A673 (cell line): ENCODE results near the gene LAMA3. TPM values are rescaled to one million over a fixed set of nuclear protein-coding genes. Genes with fewer than 3 reads are reported as not detected.

Experiments used
- BruUV-seq: library from RNA; stranded (reverse); fragments of 400-500 nt; replicated peaks from 2 replicates; lab custom pipeline; 2021; lab: Mats Ljungman, UMichigan
- CTCF ChIA-PET: fragments of 300-600 bp; sonication (Branson Sonifier 250); formaldehyde crosslinking; loops from one replicate; lab custom pipeline; 2022; ENCODE audit warnings: antibody characterized with exemption; lab: Charles Lee
- POLR2A ChIA-PET: fragments of 300-600 bp; sonication (Branson Sonifier 250); formaldehyde crosslinking; loops from one replicate; lab custom pipeline; 2022; ENCODE audit warnings: antibody characterized with exemption; ENCODE audit not compliant: low non-redundant PET; lab: Charles Lee
- DNase-seq: peaks from one replicate; pipeline ENCODE4 v3.0.0-alpha.2; 2015; ENCODE audit warnings: low spot score
- H3K27ac ChIP-seq: fragments of 200-600 bp; sonication (generic); 2 replicates; pipeline ENCODE4 v1.5.1; 2016; ENCODE audit warnings: mixed run types, low read depth, mild to moderate bottlenecking, mixed read lengths, antibody characterized with exemption, low read length; ENCODE audit not compliant: poor library complexity, severe bottlenecking
- H3K27me3 ChIP-seq: fragments of 200-600 bp; sonication (generic); replicated peaks from 2 replicates; pipeline ENCODE4 v1.6.1; 2017; ENCODE audit warnings: mixed run types, low read depth, mild to moderate bottlenecking, mixed read lengths, antibody characterized with exemption, low read length; ENCODE audit not compliant: insufficient read depth, poor library complexity
- H3K36me3 ChIP-seq: fragments of 200-600 bp; sonication (generic); 2 replicates; pipeline ENCODE4 v1.6.1; 2016; ENCODE audit warnings: mixed run types, mild to moderate bottlenecking, mixed read lengths, antibody characterized with exemption, low read length; ENCODE audit not compliant: insufficient read depth, poor library complexity, severe bottlenecking
- H3K4me1 ChIP-seq: fragments of 200-600 bp; sonication (generic); 2 replicates; pipeline ENCODE4 v1.6.1; 2017; ENCODE audit warnings: mixed run types, mild to moderate bottlenecking, mixed read lengths, antibody characterized with exemption, low read length; ENCODE audit not compliant: insufficient read depth, poor library complexity, severe bottlenecking
- H3K4me3 ChIP-seq: fragments of 200-600 bp; sonication (generic); 2 replicates; pipeline ENCODE4 v1.5.1; 2016; ENCODE audit warnings: low read depth, mixed run types, mild to moderate bottlenecking, mixed read lengths, low read length; ENCODE audit not compliant: poor library complexity, severe bottlenecking
- H3K9me3 ChIP-seq: fragments of 200-600 bp; sonication (generic); 2 replicates; pipeline ENCODE4 v1.6.1; 2016; ENCODE audit warnings: mixed run types, low read depth, mild to moderate bottlenecking, mixed read lengths, antibody characterized with exemption, low read length; ENCODE audit not compliant: poor library complexity, severe bottlenecking
- EZH2 ChIP-seq: fragments of 200-600 bp; sonication (generic); IDR thresholded peaks from 2 replicates; pipeline ENCODE4 v1.6.1; 2017; ENCODE audit warnings: borderline replicate concordance, low read depth, mild to moderate bottlenecking, mixed read lengths, antibody characterized with exemption, low read length; ENCODE audit not compliant: poor library complexity, severe bottlenecking
- intact Hi-C: fragments of 100-400 bp; cut with micrococcal nuclease; formaldehyde crosslinking; loops from one replicate; pipeline ENCODE4 v1.10.0; 2022; ENCODE audit not compliant: unreplicated experiment
- total RNA-seq: library from RNA; stranded (reverse); gene quantifications from 2 replicates; pipeline ENCODE4 v1.2.3, GENCODE V29; 2021
- TF ChIP-seq, protein P1 (sequence below): fragments of 300-800, 200-600 bp; sonication (generic); conservative IDR thresholded peaks from 2 replicates; pipeline ENCODE4 v1.5.1; 2017; ENCODE audit warnings: low read depth, mild to moderate bottlenecking, antibody characterized with exemption, low read length, moderate library complexity, mixed read lengths

Gene LAMA3
- total RNA-seq, 1 experiment from 2014 or later: 2.7 TPM

DNA sequence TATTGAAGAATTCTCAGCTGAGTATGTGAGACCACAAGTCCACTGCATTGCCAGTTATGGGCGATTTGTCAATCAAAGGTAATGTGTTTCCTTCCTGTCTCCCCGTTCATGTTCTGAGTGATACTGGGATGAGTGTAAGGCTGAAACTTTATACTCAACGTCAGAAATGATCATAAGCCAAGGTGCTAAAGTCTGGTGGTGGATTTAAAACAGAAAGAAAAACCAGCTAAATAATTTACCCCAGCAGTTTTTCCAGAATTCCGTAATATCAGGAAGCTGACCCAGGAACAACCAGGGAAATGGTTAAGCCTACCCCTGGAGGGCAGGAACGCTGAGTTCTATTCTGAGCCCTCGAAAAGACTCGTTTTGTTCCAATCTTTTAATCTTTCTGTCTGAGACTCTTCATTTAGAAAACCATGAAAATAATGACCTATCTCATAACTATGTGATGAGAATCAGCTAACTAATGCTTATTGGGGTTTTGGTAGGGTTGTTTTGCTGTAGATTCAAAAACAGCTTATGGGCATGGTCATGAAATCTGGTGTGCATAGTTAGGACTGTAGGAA is 149.6 kb downstream of the LAMA3 start:
- Histone ChIP-seq H3K9me3 (no peaks in the 10 kb centered on the region), H3K27ac (no peak overlapping the region), H3K4me3 (no peak overlapping the region), H3K4me1 (peaks cover 3% of the 10 kb centered on the region), H3K36me3 (no peaks in the 10 kb centered on the region), H3K27me3 (no peaks in the 10 kb centered on the region)
- no peak for DNase-seq
- ChIA-PET POLR2A (no interaction called here), CTCF (no interaction called here)
- no TSS peak for BruUV-seq
- TF ChIP-seq, protein P1, sequence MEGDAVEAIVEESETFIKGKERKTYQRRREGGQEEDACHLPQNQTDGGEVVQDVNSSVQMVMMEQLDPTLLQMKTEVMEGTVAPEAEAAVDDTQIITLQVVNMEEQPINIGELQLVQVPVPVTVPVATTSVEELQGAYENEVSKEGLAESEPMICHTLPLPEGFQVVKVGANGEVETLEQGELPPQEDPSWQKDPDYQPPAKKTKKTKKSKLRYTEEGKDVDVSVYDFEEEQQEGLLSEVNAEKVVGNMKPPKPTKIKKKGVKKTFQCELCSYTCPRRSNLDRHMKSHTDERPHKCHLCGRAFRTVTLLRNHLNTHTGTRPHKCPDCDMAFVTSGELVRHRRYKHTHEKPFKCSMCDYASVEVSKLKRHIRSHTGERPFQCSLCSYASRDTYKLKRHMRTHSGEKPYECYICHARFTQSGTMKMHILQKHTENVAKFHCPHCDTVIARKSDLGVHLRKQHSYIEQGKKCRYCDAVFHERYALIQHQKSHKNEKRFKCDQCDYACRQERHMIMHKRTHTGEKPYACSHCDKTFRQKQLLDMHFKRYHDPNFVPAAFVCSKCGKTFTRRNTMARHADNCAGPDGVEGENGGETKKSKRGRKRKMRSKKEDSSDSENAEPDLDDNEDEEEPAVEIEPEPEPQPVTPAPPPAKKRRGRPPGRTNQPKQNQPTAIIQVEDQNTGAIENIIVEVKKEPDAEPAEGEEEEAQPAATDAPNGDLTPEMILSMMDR: no peak
- no peak for TF ChIP-seq EZH2
- intact Hi-C loops: no loop called here

- no peak overlapping the region for H3K27ac ChIP-seq
- BruUV-seq: no TSS peak
- H3K36me3 ChIP-seq: no peaks in the 10 kb centered on the region
- intact Hi-C loops: no loop called here
- no peak overlapping the region for H3K4me3 ChIP-seq
- DNase-seq: no peak
- no peaks in the 10 kb centered on the region for H3K27me3 ChIP-seq
- TF ChIP-seq, protein P1: no peak
- TF ChIP-seq EZH2: no peak
- POLR2A ChIA-PET: no interaction called here
- H3K4me1 ChIP-seq: peaks cover 3% of the 10 kb centered on the region
- H3K9me3 ChIP-seq: no peaks in the 10 kb centered on the region
- CTCF ChIA-PET: no interaction called here
Observed at GRCh38 chr18:23842305-23842704, 153.1 kb downstream of the LAMA3 start.

- CTCF ChIA-PET: no interaction called here
Observed at GRCh38 chr18:23844991-23845680, 155.9 kb downstream of the LAMA3 start.

More at GRCh38 chr18:23844991-23845680, 155.9 kb downstream of the LAMA3 start:
- no peaks in the 10 kb centered on the region for H3K4me1 ChIP-seq
- TF ChIP-seq EZH2: no peak
- TF ChIP-seq, protein P1: no peak
- H3K27me3 ChIP-seq: no peaks in the 10 kb centered on the region
- intact Hi-C loops: no loop called here
- no TSS peak for BruUV-seq
- DNase-seq: no peak
- POLR2A ChIA-PET: no interaction called here
- no peak overlapping the region for H3K4me3 ChIP-seq
- H3K36me3 ChIP-seq: no peaks in the 10 kb centered on the region
- no peaks in the 10 kb centered on the region for H3K9me3 ChIP-seq
- H3K27ac ChIP-seq: no peak overlapping the region
